HepG2 (cell line): ENCODE measurements around the gene TAS1R3. TPM values are rescaled to one million over a fixed set of nuclear protein-coding genes. Genes with fewer than 3 reads are reported as not detected.

Experiments
- AHR ChIP-seq: IDR thresholded peaks from 2 replicates; pipeline ENCODE4 v1.6.1; 2018; ENCODE audit warnings: missing genetic modification reagents, missing compliant biosample characterization
- ISL2 ChIP-seq: sonication (generic); formaldehyde crosslinking; IDR thresholded peaks from 2 replicates; pipeline ENCODE4 v1.5.0; 2020; ENCODE audit warnings: missing genetic modification reagents
- TBX2 ChIP-seq: sonication (generic); formaldehyde crosslinking; IDR thresholded peaks from 2 replicates; pipeline ENCODE4 v1.5.0; 2020; ENCODE audit warnings: missing genetic modification reagents, mild to moderate bottlenecking, borderline replicate concordance
- U2AF1 ChIP-seq: fragments of 200-400 bp; formaldehyde crosslinking; optimal IDR thresholded peaks from 2 replicates; pipeline ENCODE3; 2017; ENCODE audit warnings: mild to moderate bottlenecking, low read depth, low read length
- ZFP36L2 ChIP-seq: sonication (generic); formaldehyde crosslinking; IDR thresholded peaks from 2 replicates; pipeline ENCODE4 v1.4.0; 2020; ENCODE audit warnings: missing genetic modification reagents
- ZNF430 ChIP-seq: sonication (generic); formaldehyde crosslinking; IDR thresholded peaks from 2 replicates; pipeline ENCODE4 v1.9.0; 2021; ENCODE audit warnings: mild to moderate bottlenecking, missing genetic modification reagents
- ZNF451 ChIP-seq: sonication (generic); formaldehyde crosslinking; IDR thresholded peaks from 2 replicates; pipeline ENCODE4 v1.5.0; 2020; ENCODE audit warnings: mild to moderate bottlenecking, missing genetic modification reagents
- ZNF550 ChIP-seq: sonication (generic); formaldehyde crosslinking; IDR thresholded peaks from 2 replicates; pipeline ENCODE4 v1.4.0; 2020; ENCODE audit warnings: mild to moderate bottlenecking, missing genetic modification reagents, borderline replicate concordance
- ZNF563 ChIP-seq: sonication (generic); formaldehyde crosslinking; IDR thresholded peaks from 2 replicates; pipeline ENCODE4 v1.8.0; 2022; ENCODE audit warnings: mild to moderate bottlenecking, moderate library complexity, missing genetic modification reagents
- polyA plus RNA-seq, 8 experiments: library from polyadenylated mRNA; depleted of rRNA in 3 of 8; stranded (reverse) in 7 of 8; unstranded in 1 of 8; fragments of >200 nt; fragmentation: Illumina TruSeq in 4 of 8; extraction: Trizol in 4 of 8; gene quantifications; 2 replicates each; pipeline versions ENCODE4 v1.2.1 to v1.2.3, GENCODE V29; 2011 to 2016; ENCODE audit warnings: low read depth in 4 of 8, missing spikeins in 1 of 8, mixed read lengths in 1 of 8; ENCODE audit not compliant: insufficient read depth in 1 of 8
- total RNA-seq, 5 experiments: library from RNA; depleted of rRNA; stranded (reverse); fragments of >200 nt; fragmentation: Illumina TruSeq; extraction: Trizol; gene quantifications; 2 replicates each; pipeline ENCODE4 v1.2.3, GENCODE V29; 2016; ENCODE audit warnings: low read depth in 1 of 5
- TF ChIP-seq, protein P1 (sequence below): sonication (generic); formaldehyde crosslinking; IDR thresholded peaks from 2 replicates; pipeline ENCODE4 v1.4.0; 2020; ENCODE audit warnings: missing genetic modification reagents, borderline replicate concordance
- TF ChIP-seq, protein P2 (sequence below): sonication (generic); formaldehyde crosslinking; IDR thresholded peaks from 2 replicates; pipeline ENCODE4 v1.4.0; 2020; ENCODE audit warnings: missing genetic modification reagents, borderline replicate concordance

TAS1R3 gene
- total and polyA plus RNA-seq, 2 of the 13 experiments (the other 11 are each of a cell fraction or from before 2014, with no cell fraction given) = 0.13 to 0.15 TPM

DNA sequence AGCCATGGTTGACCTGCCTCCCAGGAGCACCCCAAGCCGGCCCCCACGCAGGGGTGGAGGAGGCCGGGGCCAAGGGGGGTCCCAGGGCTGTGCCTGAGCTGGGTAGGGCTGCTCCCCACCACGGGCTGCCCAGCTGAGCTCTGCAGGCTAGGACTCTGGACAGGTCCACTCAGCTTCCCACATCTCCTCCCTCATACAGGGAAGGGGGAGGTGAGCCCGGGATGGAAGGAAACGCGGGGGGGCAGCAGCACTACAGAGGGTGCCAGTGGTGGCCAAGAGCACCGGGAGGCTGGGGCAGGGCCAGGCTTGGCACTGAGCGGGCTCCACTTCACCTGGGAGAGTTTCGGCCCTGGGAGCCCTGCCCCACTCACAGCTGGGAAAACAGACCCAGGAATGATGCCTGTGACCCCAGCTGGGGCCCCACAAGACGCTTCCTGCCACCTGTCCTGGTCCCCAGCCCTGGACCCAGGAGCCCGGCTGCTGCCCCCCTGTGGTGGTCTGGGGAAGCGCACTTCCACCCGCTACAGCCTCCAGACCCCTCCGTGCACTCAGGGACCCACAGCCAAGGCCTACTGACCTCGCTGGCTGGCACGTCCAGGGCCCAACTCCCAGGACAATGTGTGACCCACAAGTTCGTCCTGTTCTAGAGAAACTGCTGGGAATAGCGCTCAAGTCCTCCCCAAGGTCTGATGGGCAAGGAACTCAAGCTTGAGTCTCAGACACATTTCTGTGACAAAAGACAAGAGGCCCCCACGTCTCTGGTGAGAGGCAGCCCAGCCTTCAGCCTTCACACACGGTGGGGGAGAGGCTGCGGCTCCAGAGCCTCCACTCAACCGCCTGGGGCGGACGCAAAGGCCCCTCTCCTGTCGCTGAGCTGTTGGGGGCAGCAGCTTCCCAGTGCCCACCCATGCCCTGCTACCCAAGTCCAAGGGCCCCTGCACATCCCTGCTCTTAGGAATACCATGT lies 40.9 kb downstream of the TAS1R3 start (continued):
- TF ChIP-seq, protein P1, sequence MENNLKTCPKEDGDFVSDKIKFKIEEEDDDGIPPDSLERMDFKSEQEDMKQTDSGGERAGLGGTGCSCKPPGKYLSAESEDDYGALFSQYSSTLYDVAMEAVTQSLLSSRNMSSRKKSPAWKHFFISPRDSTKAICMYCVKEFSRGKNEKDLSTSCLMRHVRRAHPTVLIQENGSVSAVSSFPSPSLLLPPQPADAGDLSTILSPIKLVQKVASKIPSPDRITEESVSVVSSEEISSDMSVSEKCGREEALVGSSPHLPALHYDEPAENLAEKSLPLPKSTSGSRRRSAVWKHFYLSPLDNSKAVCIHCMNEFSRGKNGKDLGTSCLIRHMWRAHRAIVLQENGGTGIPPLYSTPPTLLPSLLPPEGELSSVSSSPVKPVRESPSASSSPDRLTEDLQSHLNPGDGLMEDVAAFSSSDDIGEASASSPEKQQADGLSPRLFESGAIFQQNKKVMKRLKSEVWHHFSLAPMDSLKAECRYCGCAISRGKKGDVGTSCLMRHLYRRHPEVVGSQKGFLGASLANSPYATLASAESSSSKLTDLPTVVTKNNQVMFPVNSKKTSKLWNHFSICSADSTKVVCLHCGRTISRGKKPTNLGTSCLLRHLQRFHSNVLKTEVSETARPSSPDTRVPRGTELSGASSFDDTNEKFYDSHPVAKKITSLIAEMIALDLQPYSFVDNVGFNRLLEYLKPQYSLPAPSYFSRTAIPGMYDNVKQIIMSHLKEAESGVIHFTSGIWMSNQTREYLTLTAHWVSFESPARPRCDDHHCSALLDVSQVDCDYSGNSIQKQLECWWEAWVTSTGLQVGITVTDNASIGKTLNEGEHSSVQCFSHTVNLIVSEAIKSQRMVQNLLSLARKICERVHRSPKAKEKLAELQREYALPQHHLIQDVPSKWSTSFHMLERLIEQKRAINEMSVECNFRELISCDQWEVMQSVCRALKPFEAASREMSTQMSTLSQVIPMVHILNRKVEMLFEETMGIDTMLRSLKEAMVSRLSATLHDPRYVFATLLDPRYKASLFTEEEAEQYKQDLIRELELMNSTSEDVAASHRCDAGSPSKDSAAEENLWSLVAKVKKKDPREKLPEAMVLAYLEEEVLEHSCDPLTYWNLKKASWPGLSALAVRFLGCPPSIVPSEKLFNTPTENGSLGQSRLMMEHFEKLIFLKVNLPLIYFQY (CRISPR knock-in tag) = 0 out of 2 replicates have a peak, but pooled peaks have one; percentile 25
- 0 out of 2 replicates have a peak, but pooled peaks have one; percentile 41 for TF ChIP-seq ISL2
- TF ChIP-seq, protein P2, sequence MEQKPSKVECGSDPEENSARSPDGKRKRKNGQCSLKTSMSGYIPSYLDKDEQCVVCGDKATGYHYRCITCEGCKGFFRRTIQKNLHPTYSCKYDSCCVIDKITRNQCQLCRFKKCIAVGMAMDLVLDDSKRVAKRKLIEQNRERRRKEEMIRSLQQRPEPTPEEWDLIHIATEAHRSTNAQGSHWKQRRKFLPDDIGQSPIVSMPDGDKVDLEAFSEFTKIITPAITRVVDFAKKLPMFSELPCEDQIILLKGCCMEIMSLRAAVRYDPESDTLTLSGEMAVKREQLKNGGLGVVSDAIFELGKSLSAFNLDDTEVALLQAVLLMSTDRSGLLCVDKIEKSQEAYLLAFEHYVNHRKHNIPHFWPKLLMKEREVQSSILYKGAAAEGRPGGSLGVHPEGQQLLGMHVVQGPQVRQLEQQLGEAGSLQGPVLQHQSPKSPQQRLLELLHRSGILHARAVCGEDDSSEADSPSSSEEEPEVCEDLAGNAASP (CRISPR knock-in tag) = no peak
- no peak for TF ChIP-seq AHR (CRISPR knock-in tag)
- no peak for TF ChIP-seq ZNF430 (CRISPR knock-in tag)
- no peak for TF ChIP-seq U2AF1
- TF ChIP-seq ZNF550 (CRISPR knock-in tag) = no peak
- no peak for TF ChIP-seq TBX2 (CRISPR knock-in tag)
- TF ChIP-seq ZNF451 (CRISPR knock-in tag) = no peak
- TF ChIP-seq ZFP36L2 (CRISPR knock-in tag) = no peak
- no peak for TF ChIP-seq ZNF563 (CRISPR knock-in tag)
- TF ChIP-seq, all 625 proteins: peak for 53
